ENCODE results near the gene PLPP4. TPM values are rescaled to one million over a fixed set of nuclear protein-coding genes. Genes with fewer than 3 reads are reported as not detected.
A peak's percentile ranks its signal among the peaks of the same experiment; 100 is the strongest.
"Not testable (repeated sequence)": the region's sequence is repeated elsewhere in the genome, so short reads cannot be mapped to it uniquely, and the experiment has no call there.

PLPP4 gene
- total RNA-seq, 3 donors from 2014 or later, result not detected

- Mint-ChIP-seq H3K4me1 (ENCODE audit: low read depth) (no peaks in the 10 kb centered on the region), H3K9me3 (no peaks in the 10 kb centered on the region)
Measured at GRCh38 chr10:120490288-120490687, 33.3 kb downstream of the PLPP4 start.

GRCh38 chr10:120492346-120492745 lies 35.3 kb downstream of the PLPP4 start:
- Mint-ChIP-seq H3K27me3 (ENCODE audit: low read depth) (peaks cover 3% of the 10 kb centered on the region), H3K36me3 (ENCODE audit: insufficient read depth) (no peaks in the 10 kb centered on the region), H3K4me3 (no peak overlapping the region), H3K4me1 (ENCODE audit: low read depth) (no peaks in the 10 kb centered on the region), H3K9me3 (no peaks in the 10 kb centered on the region)
- ATAC-seq (no peak), DNase-seq (no peak)

More at GRCh38 chr10:120490288-120490687, 33.3 kb downstream of the PLPP4 start:
- peaks cover 1% of the 10 kb centered on the region for H3K27me3 Mint-ChIP-seq (ENCODE audit: low read depth)
- no peak overlapping the region for H3K4me3 Mint-ChIP-seq
- DNase-seq (no peak), ATAC-seq (no peak)
- no peaks in the 10 kb centered on the region for H3K36me3 Mint-ChIP-seq (ENCODE audit: insufficient read depth)

- no peaks in the 10 kb centered on the region for H3K9me3 Mint-ChIP-seq
- no peak for ATAC-seq
Measured at GRCh38 chr10:120493411-120494312, 36.6 kb downstream of the PLPP4 start.

GRCh38 chr10:120494313-120494710 lies 37.3 kb downstream of the PLPP4 start:
- Mint-ChIP-seq H3K9me3 (no peaks in the 10 kb centered on the region), H3K4me3 (no peak overlapping the region), H3K36me3 (ENCODE audit: insufficient read depth) (no peaks in the 10 kb centered on the region), H3K4me1 (ENCODE audit: low read depth) (no peaks in the 10 kb centered on the region), H3K27me3 (ENCODE audit: low read depth) (peaks cover 3% of the 10 kb centered on the region)
- ATAC-seq, result no peak
- DNase-seq, result no peak

More at GRCh38 chr10:120493411-120494312, 36.6 kb downstream of the PLPP4 start:
- peaks cover 3% of the 10 kb centered on the region for H3K27me3 Mint-ChIP-seq (ENCODE audit: low read depth)
- H3K36me3 Mint-ChIP-seq (ENCODE audit: insufficient read depth), result no peaks in the 10 kb centered on the region
- H3K4me3 Mint-ChIP-seq, result no peak overlapping the region
- DNase-seq, result no peak
- no peaks in the 10 kb centered on the region for H3K4me1 Mint-ChIP-seq (ENCODE audit: low read depth)

GRCh38 chr10:120495226-120496009 lies 38.4 kb downstream of the PLPP4 start:
- no peak overlapping the region for H3K4me3 Mint-ChIP-seq

GRCh38 chr10:120499883-120500282 lies 42.9 kb downstream of the PLPP4 start:
- ATAC-seq (no peak), DNase-seq (no peak)
- peaks cover 2% of the 10 kb centered on the region for H3K27me3 Mint-ChIP-seq (ENCODE audit: low read depth)
- no peaks in the 10 kb centered on the region for H3K36me3 Mint-ChIP-seq (ENCODE audit: insufficient read depth)
- no peak overlapping the region for H3K4me3 Mint-ChIP-seq
- H3K4me1 Mint-ChIP-seq (ENCODE audit: low read depth), result no peaks in the 10 kb centered on the region
- H3K9me3 Mint-ChIP-seq, result no peaks in the 10 kb centered on the region

More at GRCh38 chr10:120495226-120496009, 38.4 kb downstream of the PLPP4 start:
- H3K4me1 Mint-ChIP-seq (ENCODE audit: low read depth), result no peaks in the 10 kb centered on the region
- DNase-seq, result no peak
- no peaks in the 10 kb centered on the region for H3K9me3 Mint-ChIP-seq
- ATAC-seq, result no peak
- H3K27me3 Mint-ChIP-seq (ENCODE audit: low read depth), result peaks cover 3% of the 10 kb centered on the region
- no peaks in the 10 kb centered on the region for H3K36me3 Mint-ChIP-seq (ENCODE audit: insufficient read depth)

GRCh38 chr10:120503689-120504088 lies 46.7 kb downstream of the PLPP4 start:
- ATAC-seq (no peak), DNase-seq (no peak)
- Mint-ChIP-seq H3K27me3 (ENCODE audit: low read depth) (no peaks in the 10 kb centered on the region), H3K9me3 (no peaks in the 10 kb centered on the region), H3K4me1 (ENCODE audit: low read depth) (no peaks in the 10 kb centered on the region), H3K36me3 (ENCODE audit: insufficient read depth) (no peaks in the 10 kb centered on the region), H3K4me3 (no peak overlapping the region)

GRCh38 chr10:120504227-120504626 lies 47.2 kb downstream of the PLPP4 start:
- H3K4me1 Mint-ChIP-seq (ENCODE audit: low read depth); H3K9me3 Mint-ChIP-seq; DNase-seq; ATAC-seq; H3K4me3 Mint-ChIP-seq; H3K27me3 Mint-ChIP-seq (ENCODE audit: low read depth); H3K36me3 Mint-ChIP-seq (ENCODE audit: insufficient read depth): not testable (repeated sequence)

- no peak for DNase-seq
- no peak overlapping the region for H3K4me3 Mint-ChIP-seq
- no peak for ATAC-seq
- no peaks in the 10 kb centered on the region for H3K9me3 Mint-ChIP-seq
- no peaks in the 10 kb centered on the region for H3K36me3 Mint-ChIP-seq (ENCODE audit: insufficient read depth)
- no peaks in the 10 kb centered on the region for H3K4me1 Mint-ChIP-seq (ENCODE audit: low read depth)
- H3K27me3 Mint-ChIP-seq (ENCODE audit: low read depth), result no peaks in the 10 kb centered on the region
Measured at GRCh38 chr10:120505056-120505455, 48.0 kb downstream of the PLPP4 start.

GRCh38 chr10:120505866-120506265 lies 48.8 kb downstream of the PLPP4 start:
- ATAC-seq (no peak), DNase-seq (no peak)
- Mint-ChIP-seq H3K36me3 (ENCODE audit: insufficient read depth) (no peaks in the 10 kb centered on the region), H3K4me3 (no peak overlapping the region), H3K27me3 (ENCODE audit: low read depth) (no peaks in the 10 kb centered on the region), H3K9me3 (no peaks in the 10 kb centered on the region), H3K4me1 (ENCODE audit: low read depth) (no peaks in the 10 kb centered on the region)

- ATAC-seq, result no peak
Measured at GRCh38 chr10:120506674-120507073, 49.6 kb downstream of the PLPP4 start.

GRCh38 chr10:120507175-120507574 lies 50.1 kb downstream of the PLPP4 start:
- no peaks in the 10 kb centered on the region for H3K9me3 Mint-ChIP-seq
- ATAC-seq, result no peak
- H3K27me3 Mint-ChIP-seq (ENCODE audit: low read depth), result no peaks in the 10 kb centered on the region
- H3K36me3 Mint-ChIP-seq (ENCODE audit: insufficient read depth), result no peaks in the 10 kb centered on the region
- H3K4me1 Mint-ChIP-seq (ENCODE audit: low read depth), result no peaks in the 10 kb centered on the region
- DNase-seq, result no peak
- H3K4me3 Mint-ChIP-seq, result no peak overlapping the region

More at GRCh38 chr10:120506674-120507073, 49.6 kb downstream of the PLPP4 start:
- no peaks in the 10 kb centered on the region for H3K9me3 Mint-ChIP-seq
- no peak overlapping the region for H3K4me3 Mint-ChIP-seq
- no peak for DNase-seq
- H3K4me1 Mint-ChIP-seq (ENCODE audit: low read depth), result no peaks in the 10 kb centered on the region
- H3K27me3 Mint-ChIP-seq (ENCODE audit: low read depth), result no peaks in the 10 kb centered on the region
- no peaks in the 10 kb centered on the region for H3K36me3 Mint-ChIP-seq (ENCODE audit: insufficient read depth)

- ATAC-seq (no peak), DNase-seq (no peak)
- no peak overlapping the region for H3K4me3 Mint-ChIP-seq
- no peaks in the 10 kb centered on the region for H3K4me1 Mint-ChIP-seq (ENCODE audit: low read depth)
- H3K36me3 Mint-ChIP-seq (ENCODE audit: insufficient read depth), result no peaks in the 10 kb centered on the region
- no peaks in the 10 kb centered on the region for H3K9me3 Mint-ChIP-seq
- H3K27me3 Mint-ChIP-seq (ENCODE audit: low read depth), result no peaks in the 10 kb centered on the region
Measured at GRCh38 chr10:120507651-120508050, 50.6 kb downstream of the PLPP4 start.

- DNase-seq (no peak), ATAC-seq (peak in 1 of 2 donors; percentile 37)
- Mint-ChIP-seq H3K36me3 (ENCODE audit: insufficient read depth) (no peaks in the 10 kb centered on the region), H3K4me3 (no peak overlapping the region), H3K4me1 (ENCODE audit: low read depth) (no peaks in the 10 kb centered on the region), H3K27me3 (ENCODE audit: low read depth) (no peaks in the 10 kb centered on the region), H3K9me3 (no peaks in the 10 kb centered on the region)
Measured at GRCh38 chr10:120508393-120508792, 51.4 kb downstream of the PLPP4 start.
